Endothelial cell (in vitro differentiated cells): ENCODE measurements around the gene ADGRV1. TPM values are rescaled to one million over a fixed set of nuclear protein-coding genes. Genes with fewer than 3 reads are reported as not detected.

Experiments
- DNase-seq: peaks from one replicate; pipeline ENCODE4 v3.0.0; 2021; ENCODE audit warnings: low spot score
- H3K27ac Mint-ChIP-seq: one replicate; pipeline ENCODE4 v1.8.0; 2021; ENCODE audit warnings: mixed read lengths, inconsistent platforms; ENCODE audit not compliant: unreplicated experiment
- H3K27me3 Mint-ChIP-seq: one replicate; pipeline ENCODE4 v1.8.0; 2021; ENCODE audit warnings: mild to moderate bottlenecking, moderate library complexity, mixed read lengths, inconsistent platforms; ENCODE audit not compliant: unreplicated experiment
- H3K36me3 Mint-ChIP-seq: one replicate; pipeline ENCODE4 v1.8.0; 2021; ENCODE audit warnings: mild to moderate bottlenecking, low read depth, mixed read lengths, inconsistent platforms; ENCODE audit not compliant: unreplicated experiment
- H3K4me1 Mint-ChIP-seq: one replicate; pipeline ENCODE4 v1.8.0; 2021; ENCODE audit warnings: mild to moderate bottlenecking, mixed read lengths, inconsistent platforms; ENCODE audit not compliant: unreplicated experiment
- H3K4me3 Mint-ChIP-seq: one replicate; pipeline ENCODE4 v1.8.0; 2021; ENCODE audit warnings: mild to moderate bottlenecking, mixed read lengths, inconsistent platforms; ENCODE audit not compliant: unreplicated experiment
- H3K9me3 Mint-ChIP-seq: one replicate; pipeline ENCODE4 v1.8.0; 2021; ENCODE audit warnings: mixed read lengths, inconsistent platforms; ENCODE audit not compliant: unreplicated experiment
- CTCF ChIP-seq: fragments of 200-600 bp; sonication (generic); IDR thresholded peaks from one replicate; pipeline ENCODE4 v1.5.0; 2021; ENCODE audit warnings: antibody characterized with exemption; ENCODE audit not compliant: unreplicated experiment
- total RNA-seq: library from RNA; stranded (reverse); fragmentation: NEBNext Ultra II Directional; extraction: Animal tissue kit (Norgen Biotek cat#: 25700); gene quantifications from one replicate; pipeline ENCODE4 v1.2.1, GENCODE V29; 2021; ENCODE audit not compliant: unreplicated experiment

Gene ADGRV1
- total RNA-seq, 1 donor from 2014 or later, result 23.1 TPM

DNA sequence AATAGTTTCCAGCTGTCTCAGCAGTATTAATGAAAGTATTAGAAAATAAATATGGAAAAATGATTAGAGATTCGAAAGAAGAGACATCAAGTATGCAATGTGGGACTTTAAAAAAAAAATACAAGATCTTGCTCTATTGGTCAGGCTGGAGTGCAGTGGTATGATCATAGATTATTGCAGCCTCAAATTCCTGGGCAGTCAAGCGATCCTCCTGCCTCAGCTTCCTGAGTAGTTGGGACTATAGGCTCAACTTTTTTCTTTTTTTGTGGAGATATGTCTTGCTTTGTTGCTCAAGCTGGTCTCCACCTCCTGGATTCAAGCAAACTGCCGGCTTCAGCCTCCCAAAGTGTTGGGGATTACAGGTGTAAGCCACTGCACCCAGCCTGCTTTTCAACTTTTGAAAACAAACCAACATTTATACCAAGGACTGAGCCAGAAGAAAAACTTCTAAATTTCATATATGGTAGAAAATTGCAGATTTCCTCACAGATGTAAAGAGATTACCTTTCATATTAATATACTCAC lies 323.1 kb downstream of the ADGRV1 start:
- Mint-ChIP-seq H3K4me1 (peaks cover 34% of the 10 kb centered on the region), H3K27ac (no peak overlapping the region), H3K9me3 (no peaks in the 10 kb centered on the region), H3K36me3 (no peaks in the 10 kb centered on the region), H3K4me3 (no peak overlapping the region), H3K27me3 (peaks cover 5% of the 10 kb centered on the region)
- no peak for DNase-seq
- TF ChIP-seq CTCF, result no peak

DNA sequence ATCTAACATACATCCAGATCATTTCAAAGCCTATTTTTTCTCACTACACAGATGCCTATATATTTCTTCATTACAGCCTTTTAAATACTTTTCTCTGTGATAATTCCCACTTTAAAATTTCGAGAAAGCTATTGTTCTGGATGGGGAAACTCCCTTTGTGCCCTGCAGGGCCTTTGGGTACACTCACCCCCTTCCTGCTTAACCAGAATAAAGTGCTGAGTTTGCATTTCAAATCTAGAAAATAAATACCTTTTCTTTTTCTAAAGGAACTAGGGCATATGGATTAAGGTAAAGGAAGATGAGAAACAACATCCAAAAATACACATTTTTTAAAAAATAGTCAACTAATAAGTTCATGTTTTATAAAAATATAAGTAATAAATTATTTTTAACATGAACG lies 323.9 kb downstream of the ADGRV1 start:
- Mint-ChIP-seq H3K9me3 (no peaks in the 10 kb centered on the region), H3K4me3 (no peak overlapping the region), H3K27ac (no peak overlapping the region), H3K4me1 (peaks cover 27% of the 10 kb centered on the region), H3K27me3 (no peaks in the 10 kb centered on the region), H3K36me3 (no peaks in the 10 kb centered on the region)
- TF ChIP-seq CTCF, result no peak
- DNase-seq, result no peak

- Mint-ChIP-seq H3K27ac (no peak overlapping the region), H3K36me3 (no peaks in the 10 kb centered on the region), H3K4me1 (peaks cover 11% of the 10 kb centered on the region), H3K9me3 (no peaks in the 10 kb centered on the region), H3K27me3 (no peaks in the 10 kb centered on the region), H3K4me3 (no peak overlapping the region)
- DNase-seq, result no peak
- no peak for TF ChIP-seq CTCF
Observed at GRCh38 chr5:90885180-90885868, 326.7 kb downstream of the ADGRV1 start.

GRCh38 chr5:90886381-90886780 lies 327.8 kb downstream of the ADGRV1 start:
- Mint-ChIP-seq H3K4me1 (peaks cover 11% of the 10 kb centered on the region), H3K36me3 (no peaks in the 10 kb centered on the region)
- no peak for TF ChIP-seq CTCF

DNA sequence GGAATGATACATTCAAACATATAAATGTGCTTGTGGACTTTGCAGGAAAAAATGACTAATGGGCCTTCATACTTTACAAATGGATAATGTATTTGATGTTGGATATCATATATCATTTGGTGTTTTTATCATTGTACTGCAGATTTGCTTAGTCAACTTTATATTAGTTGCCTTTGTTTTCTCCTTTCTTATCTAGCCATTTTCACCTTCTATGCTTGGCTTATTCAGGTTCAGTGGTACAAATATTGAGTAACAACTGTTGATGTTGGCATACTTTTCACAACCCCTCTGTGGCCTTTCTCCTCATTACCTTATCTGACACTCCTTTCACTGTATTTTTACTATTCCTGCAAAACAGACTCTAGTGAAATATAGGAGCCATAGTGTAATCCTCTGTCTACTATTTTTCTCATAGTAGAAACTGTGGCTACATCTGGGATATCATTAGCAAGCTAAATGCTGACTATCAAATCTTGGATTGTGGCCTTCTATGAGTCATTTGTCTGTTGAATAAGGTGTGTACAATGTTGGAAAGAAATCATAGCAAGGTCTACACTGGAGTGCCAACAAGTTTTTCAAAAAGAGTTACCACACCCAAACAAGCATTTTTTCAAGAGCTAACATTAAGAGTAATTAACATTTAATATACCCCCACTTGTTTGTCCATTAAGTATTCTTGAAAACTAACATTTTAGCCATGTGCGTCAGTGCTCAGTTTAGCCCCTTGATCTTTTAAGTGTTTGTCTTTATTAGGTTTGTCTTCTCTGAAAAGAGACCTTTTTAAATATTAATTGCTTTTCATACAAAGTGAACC lies 330.1 kb downstream of the ADGRV1 start:
- no peaks in the 10 kb centered on the region for H3K27me3 Mint-ChIP-seq
- no peak overlapping the region for H3K27ac Mint-ChIP-seq
- no peak for TF ChIP-seq CTCF
- no peak overlapping the region for H3K4me3 Mint-ChIP-seq
- H3K36me3 Mint-ChIP-seq, result no peaks in the 10 kb centered on the region
- DNase-seq, result no peak
- no peaks in the 10 kb centered on the region for H3K9me3 Mint-ChIP-seq
- H3K4me1 Mint-ChIP-seq, result peaks cover 11% of the 10 kb centered on the region

More at GRCh38 chr5:90886381-90886780, 327.8 kb downstream of the ADGRV1 start:
- Mint-ChIP-seq H3K9me3 (no peaks in the 10 kb centered on the region), H3K27ac (no peak overlapping the region), H3K4me3 (no peak overlapping the region), H3K27me3 (no peaks in the 10 kb centered on the region)
- no peak for DNase-seq
